WTC11 (cell line): Measurements from ENCODE around the gene RNF151.

Experiments used
- CREB1 ChIP-seq: sonication (generic); formaldehyde crosslinking; IDR thresholded peaks from 2 replicates; pipeline ENCODE4 v1.8.0; 2023; ENCODE audit warnings: mild to moderate bottlenecking, missing genetic modification reagents
- EMX1 ChIP-seq: fragments of 250-450 bp; sonication (Bioruptor Pico); IDR thresholded peaks from 2 replicates; pipeline ENCODE4 v1.8.0; 2021; ENCODE audit warnings: mild to moderate bottlenecking
- JUN ChIP-seq: sonication (generic); formaldehyde crosslinking; IDR thresholded peaks from 2 replicates; pipeline ENCODE4 v1.8.0; 2023; ENCODE audit warnings: mild to moderate bottlenecking, missing genetic modification reagents
- MYBL2 ChIP-seq: sonication (generic); formaldehyde crosslinking; IDR thresholded peaks from 2 replicates; pipeline ENCODE4 v1.8.1; 2023; ENCODE audit warnings: mild to moderate bottlenecking, moderate library complexity, missing genetic modification reagents
- NFATC4 ChIP-seq: fragments of 250-450 bp; sonication (Bioruptor Pico); IDR thresholded peaks from 2 replicates; pipeline ENCODE4 v1.9.0; 2021; ENCODE audit warnings: mild to moderate bottlenecking
- NR2C2 ChIP-seq: sonication (generic); formaldehyde crosslinking; IDR thresholded peaks from 2 replicates; pipeline ENCODE4 v1.8.0; 2022; ENCODE audit warnings: mild to moderate bottlenecking, missing genetic modification reagents
- TEAD4 ChIP-seq: sonication (generic); formaldehyde crosslinking; IDR thresholded peaks from 2 replicates; pipeline ENCODE4 v1.8.0; 2022; ENCODE audit warnings: mild to moderate bottlenecking, missing genetic modification reagents
- ZNF121 ChIP-seq: sonication (generic); formaldehyde crosslinking; IDR thresholded peaks from 2 replicates; pipeline ENCODE4 v1.8.0; 2023; ENCODE audit warnings: missing genetic modification reagents
- TF ChIP-seq, protein P1 (sequence below): sonication (generic); formaldehyde crosslinking; IDR thresholded peaks from 2 replicates; pipeline ENCODE4 v1.8.1; 2022; ENCODE audit warnings: mild to moderate bottlenecking, moderate library complexity, missing genetic modification reagents
- TF ChIP-seq, protein P2 (sequence below): sonication (generic); formaldehyde crosslinking; IDR thresholded peaks from 2 replicates; pipeline ENCODE4 v1.8.0; 2022; ENCODE audit warnings: mild to moderate bottlenecking, missing genetic modification reagents
- TF ChIP-seq, protein P3 (sequence below): sonication (generic); formaldehyde crosslinking; IDR thresholded peaks from 2 replicates; pipeline ENCODE4 v1.8.0; 2022; ENCODE audit warnings: mild to moderate bottlenecking, missing genetic modification reagents
- TF ChIP-seq, protein P4 (sequence below): sonication (generic); formaldehyde crosslinking; IDR thresholded peaks from 2 replicates; pipeline ENCODE4 v1.8.0; 2022; ENCODE audit warnings: mild to moderate bottlenecking, missing genetic modification reagents
- TF ChIP-seq, protein P5 (sequence below): fragments of 200-600 bp; IDR thresholded peaks from 2 replicates; pipeline ENCODE4 v1.8.0; 2022; ENCODE audit warnings: antibody characterized with exemption
- TF ChIP-seq, protein P6 (sequence below): sonication (generic); formaldehyde crosslinking; IDR thresholded peaks from 2 replicates; pipeline ENCODE4 v1.8.1; 2023; ENCODE audit warnings: mild to moderate bottlenecking, missing genetic modification reagents, moderate library complexity

DNA sequence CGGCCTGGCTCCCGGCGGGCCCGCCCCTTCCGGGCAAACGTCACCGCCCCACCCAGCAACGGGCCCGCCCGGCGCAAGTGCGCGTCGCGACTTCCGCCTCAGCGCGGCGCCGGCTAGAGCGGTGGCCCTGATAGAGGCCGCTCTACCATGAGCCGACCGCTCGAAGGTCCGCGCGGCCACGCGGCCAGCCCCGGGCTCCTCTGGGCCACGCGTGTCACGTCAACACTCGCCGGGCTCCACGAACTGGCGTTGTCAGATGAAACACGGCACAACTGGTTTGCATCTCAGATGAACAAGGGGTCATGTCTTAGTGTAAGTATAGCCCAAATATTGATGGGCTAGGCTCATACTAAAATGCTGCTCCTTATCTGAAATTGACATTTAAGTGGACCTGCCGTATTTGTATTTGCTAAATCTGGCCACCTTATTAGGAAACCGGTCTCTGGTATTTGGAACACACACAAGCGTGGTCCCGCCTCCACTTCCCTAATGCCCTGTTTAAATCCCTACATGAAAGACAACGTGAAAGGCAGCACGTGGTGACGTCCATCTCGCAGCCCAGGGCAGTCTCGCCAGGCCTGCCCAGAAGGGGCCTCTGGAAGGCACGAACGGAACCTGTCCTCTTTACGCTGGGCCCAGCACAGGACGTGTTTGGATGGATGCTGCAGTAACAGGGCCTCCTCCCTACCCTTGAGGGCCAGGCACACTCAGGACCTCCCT is 43.3 kb downstream of the RNF151 start, which contains the start of gene ZNF598:
- 0 out of 2 replicates have a peak, but pooled peaks have one; percentile 58 for TF ChIP-seq MYBL2 (CRISPR knock-in tag)
- TF ChIP-seq, protein P1, sequence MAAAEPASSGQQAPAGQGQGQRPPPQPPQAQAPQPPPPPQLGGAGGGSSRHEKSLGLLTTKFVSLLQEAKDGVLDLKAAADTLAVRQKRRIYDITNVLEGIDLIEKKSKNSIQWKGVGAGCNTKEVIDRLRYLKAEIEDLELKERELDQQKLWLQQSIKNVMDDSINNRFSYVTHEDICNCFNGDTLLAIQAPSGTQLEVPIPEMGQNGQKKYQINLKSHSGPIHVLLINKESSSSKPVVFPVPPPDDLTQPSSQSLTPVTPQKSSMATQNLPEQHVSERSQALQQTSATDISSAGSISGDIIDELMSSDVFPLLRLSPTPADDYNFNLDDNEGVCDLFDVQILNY (CRISPR knock-in tag) = no peak
- TF ChIP-seq, protein P2, sequence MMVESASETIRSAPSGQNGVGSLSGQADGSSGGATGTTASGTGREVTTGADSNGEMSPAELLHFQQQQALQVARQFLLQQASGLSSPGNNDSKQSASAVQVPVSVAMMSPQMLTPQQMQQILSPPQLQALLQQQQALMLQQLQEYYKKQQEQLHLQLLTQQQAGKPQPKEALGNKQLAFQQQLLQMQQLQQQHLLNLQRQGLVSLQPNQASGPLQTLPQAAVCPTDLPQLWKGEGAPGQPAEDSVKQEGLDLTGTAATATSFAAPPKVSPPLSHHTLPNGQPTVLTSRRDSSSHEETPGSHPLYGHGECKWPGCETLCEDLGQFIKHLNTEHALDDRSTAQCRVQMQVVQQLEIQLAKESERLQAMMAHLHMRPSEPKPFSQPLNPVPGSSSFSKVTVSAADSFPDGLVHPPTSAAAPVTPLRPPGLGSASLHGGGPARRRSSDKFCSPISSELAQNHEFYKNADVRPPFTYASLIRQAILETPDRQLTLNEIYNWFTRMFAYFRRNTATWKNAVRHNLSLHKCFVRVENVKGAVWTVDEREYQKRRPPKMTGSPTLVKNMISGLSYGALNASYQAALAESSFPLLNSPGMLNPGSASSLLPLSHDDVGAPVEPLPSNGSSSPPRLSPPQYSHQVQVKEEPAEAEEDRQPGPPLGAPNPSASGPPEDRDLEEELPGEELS (CRISPR knock-in tag) = no peak
- TF ChIP-seq, protein P3, sequence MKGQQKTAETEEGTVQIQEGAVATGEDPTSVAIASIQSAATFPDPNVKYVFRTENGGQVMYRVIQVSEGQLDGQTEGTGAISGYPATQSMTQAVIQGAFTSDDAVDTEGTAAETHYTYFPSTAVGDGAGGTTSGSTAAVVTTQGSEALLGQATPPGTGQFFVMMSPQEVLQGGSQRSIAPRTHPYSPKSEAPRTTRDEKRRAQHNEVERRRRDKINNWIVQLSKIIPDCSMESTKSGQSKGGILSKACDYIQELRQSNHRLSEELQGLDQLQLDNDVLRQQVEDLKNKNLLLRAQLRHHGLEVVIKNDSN (CRISPR knock-in tag) = peak; percentile 74
- TF ChIP-seq, protein P4, sequence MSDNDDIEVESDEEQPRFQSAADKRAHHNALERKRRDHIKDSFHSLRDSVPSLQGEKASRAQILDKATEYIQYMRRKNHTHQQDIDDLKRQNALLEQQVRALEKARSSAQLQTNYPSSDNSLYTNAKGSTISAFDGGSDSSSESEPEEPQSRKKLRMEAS (CRISPR knock-in tag) = peak; percentile 92
- TF ChIP-seq, protein P5, sequence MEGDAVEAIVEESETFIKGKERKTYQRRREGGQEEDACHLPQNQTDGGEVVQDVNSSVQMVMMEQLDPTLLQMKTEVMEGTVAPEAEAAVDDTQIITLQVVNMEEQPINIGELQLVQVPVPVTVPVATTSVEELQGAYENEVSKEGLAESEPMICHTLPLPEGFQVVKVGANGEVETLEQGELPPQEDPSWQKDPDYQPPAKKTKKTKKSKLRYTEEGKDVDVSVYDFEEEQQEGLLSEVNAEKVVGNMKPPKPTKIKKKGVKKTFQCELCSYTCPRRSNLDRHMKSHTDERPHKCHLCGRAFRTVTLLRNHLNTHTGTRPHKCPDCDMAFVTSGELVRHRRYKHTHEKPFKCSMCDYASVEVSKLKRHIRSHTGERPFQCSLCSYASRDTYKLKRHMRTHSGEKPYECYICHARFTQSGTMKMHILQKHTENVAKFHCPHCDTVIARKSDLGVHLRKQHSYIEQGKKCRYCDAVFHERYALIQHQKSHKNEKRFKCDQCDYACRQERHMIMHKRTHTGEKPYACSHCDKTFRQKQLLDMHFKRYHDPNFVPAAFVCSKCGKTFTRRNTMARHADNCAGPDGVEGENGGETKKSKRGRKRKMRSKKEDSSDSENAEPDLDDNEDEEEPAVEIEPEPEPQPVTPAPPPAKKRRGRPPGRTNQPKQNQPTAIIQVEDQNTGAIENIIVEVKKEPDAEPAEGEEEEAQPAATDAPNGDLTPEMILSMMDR = no peak
- TF ChIP-seq, protein P6, sequence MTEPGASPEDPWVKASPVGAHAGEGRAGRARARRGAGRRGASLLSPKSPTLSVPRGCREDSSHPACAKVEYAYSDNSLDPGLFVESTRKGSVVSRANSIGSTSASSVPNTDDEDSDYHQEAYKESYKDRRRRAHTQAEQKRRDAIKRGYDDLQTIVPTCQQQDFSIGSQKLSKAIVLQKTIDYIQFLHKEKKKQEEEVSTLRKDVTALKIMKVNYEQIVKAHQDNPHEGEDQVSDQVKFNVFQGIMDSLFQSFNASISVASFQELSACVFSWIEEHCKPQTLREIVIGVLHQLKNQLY (CRISPR knock-in tag) = no peak
- 0 out of 2 replicates have a peak, but pooled peaks have one; percentile 16 for TF ChIP-seq TEAD4 (CRISPR knock-in tag)
- no peak for TF ChIP-seq NR2C2 (CRISPR knock-in tag)
- TF ChIP-seq EMX1 = no peak
- TF ChIP-seq JUN (CRISPR knock-in tag) = no peak; the same call in 1 of the 2 replicates
- TF ChIP-seq ZNF121 (CRISPR knock-in tag) = no peak
- no peak; the same call in 1 of the 2 replicates for TF ChIP-seq NFATC4 (CRISPR knock-in tag)
- TF ChIP-seq CREB1 = no peak
